GM19193 (cell line): ENCODE data around the gene SVBP.

Experiments used
- POLR2A ChIP-seq: IDR thresholded peaks from 4 replicates; pipeline ENCODE4 v1.6.1; 2011; ENCODE audit not compliant: insufficient read depth, insufficient read length; ENCODE audit errors: extremely low read depth

SVBP gene

GRCh38 chr1:42761567-42761966, 55.6 kb downstream of the SVBP start:
- TF ChIP-seq POLR2A: no peak

GRCh38 chr1:42759114-42759513, 58.1 kb downstream of the SVBP start:
- TF ChIP-seq POLR2A: no peak

GRCh38 chr1:42758641-42759040, 58.6 kb downstream of the SVBP start:
- no peak for TF ChIP-seq POLR2A

- TF ChIP-seq POLR2A: no peak
These were observed 59.3 kb downstream of the SVBP start for GRCh38 chr1:42757892-42758275.
